Stimulated activated CD8-positive, alpha-beta memory T cell treated with anti-CD3 and anti-CD28 coated beads, Interleukin-12 subunit alpha, Interleukin-12 subunit beta, amount 100 ng/mL, for 24 hours (primary cell): ENCODE results near the gene ARID1B.

Experiments used
- DNase-seq: peaks from one replicate; pipeline ENCODE4 v3.0.0-alpha.2; 2020; ENCODE audit errors: extremely low read depth

The ARID1B gene

DNA sequence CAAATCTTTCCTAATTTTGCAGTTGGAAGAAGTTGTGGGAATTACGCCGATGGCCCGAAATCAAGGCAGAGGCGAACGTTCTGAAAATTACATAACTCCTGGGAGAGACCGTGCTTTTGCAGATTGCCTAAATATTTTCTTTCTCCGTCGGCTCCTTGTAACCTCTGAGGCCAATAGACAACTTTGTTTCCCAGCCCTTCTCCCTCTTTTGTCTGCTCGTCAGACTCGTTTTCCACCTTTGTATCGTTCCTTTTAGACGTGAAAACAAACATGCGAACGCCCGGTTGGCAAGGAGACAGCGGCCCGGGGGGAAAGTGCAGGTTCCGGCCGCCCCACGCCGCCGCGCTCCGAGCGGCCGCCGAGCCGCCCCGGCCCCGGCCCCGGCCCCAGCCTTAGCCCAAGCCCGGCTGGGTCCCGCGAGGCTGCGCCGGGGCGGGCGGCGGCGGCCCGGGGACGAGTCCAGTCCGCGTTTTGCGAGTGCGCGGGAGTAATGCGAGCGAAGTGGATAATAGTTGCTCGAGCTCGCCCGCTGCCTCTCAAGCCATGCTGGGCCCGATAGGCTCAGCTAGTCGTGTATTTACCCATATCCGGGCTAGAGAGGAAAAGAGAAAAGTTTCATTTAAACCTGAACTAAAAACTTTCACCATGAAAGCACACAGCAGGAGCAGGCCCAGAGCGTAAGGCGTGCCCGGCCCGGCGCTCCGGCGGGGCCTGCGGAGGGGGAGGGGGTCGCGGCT, at the start of gene ARID1B:
ARID1B (plus strand) TSS at position 539 of the 737 bp plus-strand sequence. CDS start 303 bp downstream, outside the sequence.
- DNase-seq, result peak; percentile 33

DNA sequence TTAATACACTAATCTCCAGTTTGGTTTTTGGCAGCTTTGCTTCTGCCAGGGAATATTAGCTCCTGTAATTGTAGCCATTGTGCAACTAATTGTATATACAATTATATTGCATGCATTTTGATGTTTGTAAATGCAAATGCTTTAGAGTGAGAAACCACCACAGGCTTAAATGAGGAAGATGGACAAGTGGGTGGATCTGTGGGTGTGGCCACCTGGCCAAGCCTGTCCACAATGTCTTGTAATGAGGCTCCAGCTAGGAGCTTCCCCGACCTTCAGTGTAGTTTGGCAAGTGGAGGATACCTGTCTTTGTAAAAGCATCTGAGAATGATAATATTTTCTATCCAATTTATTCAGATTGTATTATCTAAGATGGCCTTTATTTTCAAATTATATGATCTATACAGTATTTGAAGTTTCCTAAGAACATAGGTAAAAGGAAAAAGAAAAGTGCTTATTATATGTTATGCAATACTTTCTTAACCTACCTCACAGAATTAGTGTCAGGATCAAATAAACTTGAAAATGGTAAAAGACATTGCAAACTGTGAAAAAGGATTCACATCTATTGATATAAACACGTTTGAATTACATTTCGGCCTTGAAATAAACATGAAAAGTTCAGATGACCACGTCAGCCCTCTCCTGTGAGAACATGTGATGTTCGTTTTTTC, 49.3 kb upstream of the ARID1B start:
- DNase-seq, result no peak

DNA sequence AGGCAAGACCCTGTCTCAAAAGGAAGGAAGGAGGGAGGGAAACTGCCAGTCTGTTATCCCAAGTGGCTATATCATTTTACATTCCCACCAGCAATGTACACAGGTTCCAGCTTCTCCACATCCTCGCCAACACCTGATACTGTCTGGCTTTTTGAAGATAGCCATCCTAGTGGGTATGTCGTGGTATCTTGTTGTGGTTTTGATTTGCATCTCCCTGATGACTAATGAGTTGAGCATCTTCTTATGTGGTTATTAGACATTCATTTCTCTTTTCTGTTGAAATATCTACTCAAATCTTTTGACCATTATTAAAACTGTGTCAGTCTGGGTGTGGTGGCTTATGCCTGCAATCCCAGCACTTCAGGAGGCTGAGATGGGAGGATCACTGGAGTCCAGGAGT, 47.9 kb upstream of the ARID1B start:
- no peak for DNase-seq

DNA sequence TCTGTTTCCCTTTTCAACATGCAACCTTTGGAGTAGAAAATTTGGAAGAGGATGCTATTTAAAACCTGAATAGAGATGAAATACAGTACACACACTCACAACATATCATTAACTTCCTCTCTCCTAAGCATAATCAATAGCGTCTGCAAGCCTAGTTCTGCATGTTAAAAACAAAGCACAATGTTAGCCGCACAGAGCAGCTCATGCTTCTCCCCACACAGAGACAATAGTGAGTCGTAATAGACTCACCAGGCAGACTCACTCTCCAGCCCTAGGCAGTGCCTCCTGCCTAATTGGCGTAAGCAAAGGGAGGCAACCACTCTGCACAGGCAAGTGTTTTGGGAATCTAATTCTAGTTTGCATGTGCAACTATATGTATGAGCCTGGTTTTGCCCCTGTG, 45.8 kb upstream of the ARID1B start:
- DNase-seq, result no peak

DNA sequence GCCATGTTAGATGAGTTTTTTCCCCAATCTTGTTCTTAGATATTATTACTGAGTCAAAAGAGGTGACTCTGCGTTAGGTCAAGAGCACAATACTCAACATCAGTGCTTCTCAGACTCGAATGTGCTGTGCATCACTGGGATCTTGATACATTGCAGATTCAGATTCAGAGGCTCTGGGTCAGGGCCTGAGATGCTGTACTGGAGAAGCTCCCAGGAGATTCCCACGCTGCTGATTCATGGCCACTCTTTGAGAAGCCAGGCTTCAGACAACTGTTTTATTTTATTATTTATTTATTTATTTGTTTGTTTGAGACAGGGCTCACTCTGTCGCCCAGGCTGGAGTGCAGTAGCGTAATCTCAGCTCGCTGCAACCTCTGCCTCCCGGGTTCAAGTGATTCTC, 41.4 kb upstream of the ARID1B start:
- no peak for DNase-seq

DNA sequence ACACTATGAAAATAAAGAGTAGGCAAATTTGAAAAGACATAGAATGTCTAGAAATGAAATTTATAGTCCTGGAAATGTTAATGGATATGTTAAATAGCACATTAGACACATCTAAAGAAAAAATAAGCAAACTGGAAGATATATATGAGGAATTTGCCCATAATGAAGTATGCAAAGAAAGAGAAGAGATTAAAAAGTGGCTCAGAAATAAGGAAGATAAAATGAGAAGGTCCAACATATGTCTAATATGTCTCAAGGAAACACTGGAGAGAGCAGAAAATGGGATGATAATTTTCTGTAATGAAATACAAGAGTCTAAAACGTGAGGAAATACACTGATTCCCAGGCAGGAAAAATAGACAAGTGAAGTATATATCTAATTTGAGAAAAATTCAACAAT, 36.6 kb upstream of the ARID1B start:
- DNase-seq, result no peak

DNA sequence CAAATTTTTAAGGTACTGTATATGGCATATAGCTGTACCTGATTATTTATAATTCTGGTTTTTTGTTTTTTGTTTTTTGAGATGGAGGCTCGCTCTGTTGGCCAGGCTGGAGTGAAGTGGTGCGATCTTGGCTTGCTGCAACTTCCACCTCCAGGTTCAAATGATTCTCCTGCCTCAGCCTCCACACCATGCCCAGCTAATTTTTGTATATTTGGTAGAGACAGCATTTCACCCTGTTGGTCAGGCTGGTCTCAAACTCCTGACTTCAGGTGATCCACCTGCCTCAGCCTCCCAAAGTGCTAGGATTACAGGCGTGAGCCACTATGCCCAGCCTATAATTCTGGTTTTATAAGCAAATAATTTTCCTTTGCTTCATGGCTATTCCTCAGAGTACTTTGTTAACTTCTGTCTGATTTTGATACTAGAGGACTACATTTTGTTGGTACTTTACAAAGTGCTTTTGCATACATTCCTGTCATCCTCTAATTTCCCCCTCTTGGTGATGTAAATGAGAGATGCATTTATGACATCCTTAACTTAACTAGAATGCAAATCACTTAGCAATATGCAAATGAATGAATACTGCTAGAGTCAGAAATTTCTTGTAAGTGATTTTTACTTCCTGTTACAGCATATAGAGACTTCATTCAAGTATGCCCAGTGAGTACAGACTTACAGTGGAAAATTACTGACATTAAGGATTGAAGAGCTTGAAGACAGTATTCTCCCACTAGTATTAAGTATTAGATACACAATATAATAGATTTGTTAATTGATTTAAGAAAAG, 35.7 kb upstream of the ARID1B start:
- no peak for DNase-seq

DNA sequence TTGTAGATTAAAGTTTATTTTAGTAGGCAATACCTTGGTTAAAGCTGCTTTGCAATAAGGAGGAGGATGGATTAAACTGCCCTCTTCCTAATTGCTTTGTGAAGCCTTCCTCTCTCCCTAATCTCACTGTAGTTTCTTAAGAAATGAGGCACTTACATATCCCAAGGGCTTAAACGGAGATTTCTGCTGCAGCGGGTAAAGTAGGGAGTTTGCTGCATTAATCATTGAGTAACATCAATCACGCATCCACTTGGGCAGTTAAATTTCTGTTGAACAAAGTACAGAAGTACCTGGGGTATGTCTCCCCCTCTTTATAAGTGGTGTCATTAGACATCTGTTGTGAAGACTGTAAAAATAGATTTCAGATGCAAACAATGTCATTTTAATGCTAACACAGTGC, 29.5 kb upstream of the ARID1B start:
- no peak for DNase-seq

DNA sequence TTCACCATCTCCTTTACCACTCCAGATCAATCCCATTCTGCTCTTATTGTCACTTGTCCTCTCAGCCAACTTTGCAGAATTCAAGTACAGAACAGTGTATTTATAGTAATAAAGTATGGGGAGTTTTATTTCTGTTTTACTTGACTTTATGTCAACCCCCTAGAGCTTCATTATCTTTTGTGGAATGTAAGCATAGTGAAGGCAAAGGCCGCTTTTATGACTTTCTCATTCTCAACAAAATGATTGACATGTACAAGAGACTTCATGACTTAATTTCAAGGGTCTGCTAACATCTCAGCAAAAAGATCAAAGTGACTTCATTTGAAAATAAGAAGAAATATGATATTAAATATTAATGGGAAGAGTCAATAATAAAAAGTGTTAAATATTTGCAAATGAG, 28.7 kb upstream of the ARID1B start:
- no peak for DNase-seq

DNA sequence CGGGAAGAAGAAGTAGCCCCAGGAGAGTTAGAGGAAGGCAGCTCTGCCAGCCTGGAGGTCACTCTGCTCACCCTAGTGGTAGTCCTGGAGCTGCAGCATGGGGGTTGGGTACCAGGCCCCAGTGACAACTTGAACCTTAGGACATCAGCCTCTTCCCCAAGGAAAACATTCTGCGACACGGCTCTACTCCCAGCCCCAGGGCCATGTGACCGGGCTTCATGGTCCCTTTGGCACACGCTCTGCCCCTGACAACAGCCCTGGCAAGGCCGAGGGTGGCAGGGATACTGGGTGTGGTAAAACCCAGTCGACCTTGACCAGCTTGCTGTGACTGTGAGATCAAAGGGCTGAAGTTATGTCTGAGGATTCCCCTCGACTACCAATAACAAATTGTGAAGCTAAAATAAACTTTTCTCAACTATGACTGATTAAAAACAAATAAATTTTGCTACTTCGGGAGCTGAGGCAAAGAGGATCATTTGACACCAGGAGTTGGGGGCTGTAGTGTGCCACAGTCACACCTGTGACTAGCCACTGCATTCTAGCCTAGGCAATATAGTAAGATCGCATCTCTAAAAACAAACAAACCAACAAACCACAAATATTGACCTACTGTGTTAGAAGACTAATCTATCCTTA, 24.4 kb upstream of the ARID1B start:
- DNase-seq, result no peak

DNA sequence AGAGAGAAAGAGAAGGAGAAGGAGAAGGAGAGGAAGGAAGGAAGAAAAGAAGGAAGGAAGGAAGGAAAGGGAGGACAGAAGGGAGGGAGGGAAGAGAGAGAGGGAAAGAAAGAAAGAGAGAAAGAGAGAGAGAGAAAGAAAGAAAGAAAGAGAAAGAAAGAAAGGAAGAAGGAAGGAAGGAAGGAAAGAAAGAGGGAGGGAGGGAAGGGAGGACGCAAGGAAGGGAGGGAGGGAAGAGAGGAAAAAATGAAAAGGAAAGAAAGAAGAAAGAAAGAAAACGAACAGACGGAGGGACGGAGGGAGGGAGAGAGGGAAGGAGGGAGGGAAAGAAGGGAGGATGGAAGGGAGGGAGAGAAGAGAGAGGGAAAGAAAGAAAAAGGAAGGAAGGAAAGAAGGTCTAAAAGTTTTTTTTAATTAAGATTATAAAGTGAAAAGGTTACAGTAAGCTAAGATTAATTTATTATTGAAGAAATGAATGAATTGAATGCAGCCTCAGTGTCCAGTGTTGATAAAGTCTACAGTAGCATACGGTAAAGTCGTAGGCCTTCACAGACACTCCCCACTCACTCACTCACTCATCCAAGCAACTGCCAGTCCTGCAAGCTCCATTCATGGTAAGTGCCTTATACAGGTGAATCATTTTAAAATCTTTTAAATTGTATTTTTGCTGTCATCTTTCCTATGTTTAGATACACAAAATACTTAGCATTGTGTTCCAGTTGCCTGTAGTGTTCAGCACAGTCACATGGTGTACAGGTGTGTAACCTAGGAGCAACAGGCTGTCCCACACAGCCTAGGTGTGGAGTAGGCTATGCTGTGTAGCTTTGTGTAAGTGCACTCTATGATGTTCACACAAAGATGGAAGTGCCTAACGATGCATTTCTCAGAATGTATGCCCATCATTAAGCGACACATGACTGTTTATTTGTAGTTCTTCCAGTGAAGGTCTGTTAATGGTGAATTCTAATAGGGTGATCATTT, 20.3 kb upstream of the ARID1B start:
- DNase-seq, result no peak

DNA sequence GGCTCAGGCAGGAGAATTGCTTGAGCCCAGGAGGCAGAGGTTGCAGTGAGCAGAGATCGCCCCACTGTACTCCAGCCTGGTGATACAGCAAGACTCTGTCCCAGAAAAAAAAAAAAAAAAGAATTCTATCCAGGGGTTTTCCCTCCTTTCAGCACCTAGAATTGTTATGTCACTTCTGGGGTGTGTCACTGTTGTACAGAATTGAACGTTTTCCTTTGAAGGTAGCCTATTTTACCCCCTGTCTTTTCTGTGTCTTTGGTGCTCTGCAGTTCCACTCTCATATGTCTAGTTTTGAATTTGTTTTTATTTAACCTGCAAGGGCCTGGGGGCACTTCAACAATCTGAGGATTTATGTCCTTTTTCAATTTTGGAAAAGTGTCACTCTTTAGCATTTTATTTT, 19.3 kb upstream of the ARID1B start:
- DNase-seq, result no peak

DNA sequence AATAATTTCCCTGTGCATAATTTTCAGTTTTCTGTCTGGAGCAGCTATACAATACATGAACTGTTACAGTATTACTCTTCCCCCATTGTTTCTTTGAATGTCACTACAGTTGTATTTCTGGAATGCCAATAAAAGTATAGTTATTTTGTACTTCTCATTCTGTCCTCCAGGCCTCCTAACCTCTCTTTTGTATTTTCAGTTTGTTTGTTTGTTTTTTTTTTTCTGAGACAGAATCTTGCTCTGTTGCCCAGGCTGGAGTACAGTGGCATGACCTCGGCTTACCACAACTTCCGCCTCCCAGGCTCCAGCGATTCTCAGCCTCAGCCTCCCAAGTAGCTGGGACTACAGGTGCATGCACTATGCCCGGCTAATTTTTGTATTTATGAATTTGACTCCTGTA, 16.8 kb upstream of the ARID1B start:
- no peak for DNase-seq

DNA sequence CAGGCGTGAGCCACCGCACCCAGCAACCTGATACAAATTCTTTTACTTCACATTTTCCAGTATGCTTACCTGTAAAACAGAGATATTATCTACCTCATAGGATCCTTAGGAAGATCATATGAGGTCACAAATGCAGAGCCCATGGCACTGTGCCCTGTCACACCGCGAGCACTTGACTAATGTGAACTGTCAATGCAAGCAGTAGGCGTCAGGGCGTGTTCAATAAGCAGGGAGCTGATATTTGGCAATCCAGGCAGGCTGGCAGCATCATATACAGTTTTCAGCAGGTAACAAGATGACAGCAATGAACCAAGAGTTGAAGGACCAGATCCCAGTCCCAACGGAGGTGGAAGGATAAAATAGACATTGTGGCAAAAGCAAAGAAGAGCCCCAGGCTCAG, 14.6 kb upstream of the ARID1B start:
- DNase-seq, result no peak

DNA sequence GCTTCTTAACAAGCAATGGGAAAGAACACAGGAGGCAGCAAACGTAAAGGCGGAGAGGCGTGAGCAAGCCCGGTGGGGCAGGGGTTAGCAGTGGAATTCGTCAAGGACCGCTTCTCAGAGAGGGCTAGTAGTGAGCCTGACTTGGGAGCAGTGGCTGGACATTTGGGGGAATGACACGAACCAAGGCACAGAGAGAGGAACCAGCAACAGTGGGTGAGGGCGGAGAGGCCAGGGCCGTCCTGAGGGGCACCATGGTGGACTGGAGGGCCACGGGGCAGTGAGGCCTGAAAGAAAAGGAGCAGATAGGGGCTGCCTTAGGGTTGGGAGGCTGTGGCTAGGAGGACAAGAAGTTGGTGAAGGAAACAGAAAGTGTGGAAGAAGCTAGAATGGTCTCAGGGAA, 12.1 kb upstream of the ARID1B start:
- DNase-seq, result no peak

DNA sequence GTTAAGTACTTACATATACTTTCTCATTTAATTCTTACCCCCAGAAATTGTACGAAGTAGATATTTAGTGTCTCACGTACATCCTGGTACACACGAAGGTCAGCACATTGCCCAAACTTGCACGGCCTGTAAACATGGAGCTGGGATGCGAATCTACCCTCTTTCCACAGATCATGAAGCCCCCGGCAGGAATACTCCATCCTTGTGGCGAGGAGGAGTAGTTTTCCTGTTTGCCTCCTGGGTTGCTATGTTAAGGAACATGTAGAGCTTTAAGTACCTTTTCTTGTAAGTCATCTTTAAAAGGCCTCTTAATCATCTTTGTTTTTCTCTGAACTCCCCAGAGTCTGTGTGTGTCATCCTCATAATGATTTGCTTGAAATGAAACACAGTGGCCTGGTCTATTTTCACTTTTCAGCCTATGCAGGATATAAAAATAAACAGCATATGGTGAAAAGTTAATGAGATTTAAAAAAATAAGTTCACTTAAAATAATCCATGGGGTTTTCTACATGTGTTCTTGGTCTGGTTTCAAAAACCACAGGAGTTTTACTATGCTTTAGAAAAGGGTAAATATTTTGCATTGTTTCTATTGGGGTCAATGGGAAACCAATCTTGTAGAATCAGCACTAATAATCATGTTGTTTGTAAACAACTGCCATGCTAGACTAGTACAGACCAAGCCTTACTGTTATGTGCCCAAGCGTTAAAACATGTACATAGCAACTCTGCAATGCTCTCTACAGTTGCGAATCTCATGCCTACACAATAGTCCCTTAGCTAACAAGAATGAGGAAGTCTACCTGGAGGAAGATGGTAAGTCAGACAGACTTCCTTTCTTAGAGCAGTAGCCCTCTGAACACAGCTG, 9.3 kb upstream of the ARID1B start:
- no peak for DNase-seq

DNA sequence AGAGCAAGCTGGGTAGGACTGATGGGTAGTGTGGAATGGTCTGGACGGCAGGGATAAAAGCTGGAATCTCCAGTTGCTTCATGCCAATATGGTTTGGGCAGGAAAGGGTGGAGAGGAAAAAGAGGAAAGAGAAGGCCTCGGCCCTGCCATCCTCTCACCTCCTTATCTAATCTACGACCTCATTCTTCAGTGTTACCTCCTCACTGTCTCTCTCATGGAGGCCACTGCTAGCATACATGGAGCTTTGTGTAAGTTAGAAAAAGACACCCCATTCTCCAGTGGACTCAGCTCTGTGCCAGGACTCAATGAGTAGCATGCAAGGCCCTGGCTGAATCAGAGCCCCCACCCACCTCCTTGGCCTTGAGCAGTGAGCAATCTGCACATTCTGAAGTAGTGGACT, 6.1 kb upstream of the ARID1B start:
- DNase-seq, result no peak

DNA sequence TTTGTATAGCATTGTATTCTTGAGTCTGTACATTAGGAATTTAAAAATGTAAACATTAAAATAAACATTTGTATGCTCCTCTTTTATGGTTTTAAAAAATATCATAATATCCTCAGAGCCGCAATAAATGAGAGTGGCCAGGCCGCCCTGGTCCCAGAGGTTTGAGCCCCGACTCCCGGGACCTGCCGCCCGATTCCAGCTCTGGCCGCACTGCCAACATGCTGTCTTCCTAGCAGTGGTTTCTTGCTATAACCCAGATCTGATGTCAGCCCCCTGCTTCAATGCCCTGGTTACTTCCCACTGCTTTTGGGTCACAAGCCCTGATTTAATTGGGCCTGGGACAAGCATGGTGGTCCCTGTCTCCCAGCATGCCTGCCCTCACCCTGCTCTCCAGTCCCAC, 5.4 kb upstream of the ARID1B start:
- DNase-seq, result no peak

DNA sequence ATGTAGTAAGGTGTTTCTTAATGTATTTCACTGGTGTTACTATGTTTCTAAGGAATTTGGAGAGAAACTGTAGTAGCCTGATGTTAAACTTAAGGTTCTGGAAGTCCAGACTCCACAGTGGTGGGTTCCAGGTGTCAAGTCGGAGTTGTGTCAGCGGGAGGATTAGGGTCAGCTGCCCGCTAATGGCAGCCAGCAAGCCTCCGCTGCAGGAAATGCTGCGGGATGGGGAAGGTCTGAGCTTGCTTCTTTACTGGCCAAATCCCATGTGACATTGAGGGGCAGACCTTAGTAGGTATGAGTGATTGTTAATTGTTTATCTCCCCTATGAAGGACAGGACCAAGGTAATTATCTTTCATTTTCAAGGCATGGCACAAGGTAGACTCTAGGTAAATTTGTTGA, 3.7 kb upstream of the ARID1B start:
- no peak for DNase-seq
